Osteoblast (primary cell): ENCODE measurements around the gene RETREG2. TPM values are rescaled to one million over a fixed set of nuclear protein-coding genes. Genes with fewer than 3 reads are reported as not detected.
A peak's percentile ranks its signal among the peaks of the same experiment; 100 is the strongest.

Experiments used
- DNase-seq: peaks from one replicate; pipeline ENCODE4 v3.0.0; 2011; ENCODE audit warnings: low spot score, mixed read lengths; ENCODE audit not compliant: insufficient read length; ENCODE audit errors: missing footprints
- H2AFZ ChIP-seq: 2 replicates; pipeline ENCODE4 v1.6.0; 2011; ENCODE audit warnings: mild to moderate bottlenecking, low read length
- H3K27ac ChIP-seq: 2 replicates; pipeline ENCODE4 v1.5.1; 2011; ENCODE audit warnings: mild to moderate bottlenecking, low read depth, low read length, moderate library complexity
- H3K27me3 ChIP-seq: 2 replicates; pipeline ENCODE4 v1.6.0; 2012; ENCODE audit warnings: mild to moderate bottlenecking, control low read depth, inconsistent platforms, low read length, moderate library complexity; ENCODE audit not compliant: insufficient read depth
- H3K36me3 ChIP-seq: 2 replicates; pipeline ENCODE4 v1.5.1; 2011; ENCODE audit warnings: mild to moderate bottlenecking, low read length, control low read depth, moderate library complexity; ENCODE audit not compliant: insufficient read depth
- H3K4me1 ChIP-seq: 2 replicates; pipeline ENCODE4 v1.5.1; 2011; ENCODE audit warnings: mild to moderate bottlenecking, low read length, control low read depth, moderate library complexity; ENCODE audit not compliant: insufficient read depth
- H3K4me2 ChIP-seq: 2 replicates; pipeline ENCODE4 v1.6.0; 2011; ENCODE audit warnings: mild to moderate bottlenecking, low read length; ENCODE audit not compliant: insufficient read depth
- H3K4me3 ChIP-seq: fragments of 200-600 bp; sonication (generic); 3 replicates; pipeline ENCODE4 v1.5.1; 2012; ENCODE audit warnings: mild to moderate bottlenecking, low read length, inconsistent platforms; ENCODE audit not compliant: insufficient read depth
- H3K79me2 ChIP-seq: 2 replicates; pipeline ENCODE4 v1.6.0; 2012; ENCODE audit warnings: mild to moderate bottlenecking, low read length, control low read depth, inconsistent platforms; ENCODE audit not compliant: insufficient read depth
- H3K9me3 ChIP-seq: 2 replicates; pipeline ENCODE4 v1.5.1; 2011; ENCODE audit warnings: low read depth, low read length, control low read depth
- H4K20me1 ChIP-seq: 2 replicates; pipeline ENCODE4 v1.6.0; 2012; ENCODE audit warnings: mild to moderate bottlenecking, low read length, control low read depth; ENCODE audit not compliant: insufficient read depth
- total RNA-seq: library from RNA; depleted of rRNA; stranded (reverse); fragments of >200 nt; gene quantifications from 2 replicates; pipeline ENCODE4 v1.2.3, GENCODE V29; 2012
- TF ChIP-seq, protein P1 (sequence below): IDR thresholded peaks from 2 replicates; pipeline ENCODE4 v1.5.1; 2011; ENCODE audit warnings: mild to moderate bottlenecking, low read depth, low read length, moderate library complexity; ENCODE audit errors: extremely low read depth

Gene RETREG2
- total RNA-seq, 1 donor: 121 TPM

DNA sequence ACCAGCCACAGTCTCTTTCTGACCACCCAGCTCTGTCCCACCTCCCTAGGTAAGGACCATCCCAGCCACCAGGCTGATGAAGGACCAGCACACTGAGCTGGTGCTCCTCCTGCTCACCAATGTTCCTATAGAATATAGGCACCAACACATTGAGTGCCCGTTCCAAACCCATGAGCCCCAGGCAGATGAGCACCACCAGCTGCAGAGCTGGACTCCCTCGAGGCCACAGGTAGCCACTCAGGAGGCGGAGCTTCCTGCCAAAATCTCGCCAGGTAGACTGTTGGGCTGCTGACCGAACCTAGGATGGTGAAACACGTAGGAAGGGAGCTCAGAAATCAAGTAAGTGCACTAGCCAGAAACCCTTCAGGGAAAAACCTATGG, 38.5 kb downstream of the RETREG2 start:
- no peaks in the 10 kb centered on the region for H3K27me3 ChIP-seq
- H2AFZ ChIP-seq: no peak overlapping the region
- H3K79me2 ChIP-seq: peaks cover 3% of the 10 kb centered on the region

DNA sequence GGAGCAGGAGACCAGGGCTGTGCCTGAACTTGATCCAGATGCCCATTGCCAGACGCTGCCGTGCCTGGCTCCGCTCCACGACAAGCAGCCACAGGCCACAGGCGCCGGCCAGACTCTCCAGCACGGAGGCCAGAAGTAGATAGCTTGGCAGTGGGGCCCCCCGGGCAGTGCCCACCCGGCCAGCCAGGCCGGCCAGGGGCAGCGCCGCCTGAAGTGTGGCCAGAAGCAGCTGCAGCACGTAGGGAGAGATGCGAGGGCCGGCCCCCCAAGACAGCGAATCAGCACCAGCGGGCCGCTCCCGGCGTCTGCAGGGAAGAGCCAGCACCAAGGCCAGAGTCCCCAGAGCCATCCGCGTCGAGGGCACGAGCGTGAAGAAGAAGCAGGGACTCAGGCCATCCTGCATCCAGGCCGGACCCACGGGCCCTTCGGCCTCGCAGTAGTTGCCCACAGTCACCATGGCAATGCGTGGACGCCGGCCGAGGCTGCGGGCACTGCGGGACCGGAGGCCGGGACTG, 40.2 kb downstream of the RETREG2 start:
- Histone ChIP-seq H3K9me3 (no peaks in the 10 kb centered on the region), H2AFZ (peak overlapping the region; percentile 83), H3K4me1 (peaks cover 23% of the 10 kb centered on the region), H3K27me3 (no peaks in the 10 kb centered on the region), H3K4me2 (peak overlapping the region; percentile 80), H4K20me1 (peaks cover 4% of the 10 kb centered on the region), H3K79me2 (peaks cover 3% of the 10 kb centered on the region), H3K27ac (peak overlapping the region; percentile 51), H3K36me3 (peaks cover 54% of the 10 kb centered on the region), H3K4me3 (peak overlapping the region; percentile 75)
- TF ChIP-seq, protein P1, sequence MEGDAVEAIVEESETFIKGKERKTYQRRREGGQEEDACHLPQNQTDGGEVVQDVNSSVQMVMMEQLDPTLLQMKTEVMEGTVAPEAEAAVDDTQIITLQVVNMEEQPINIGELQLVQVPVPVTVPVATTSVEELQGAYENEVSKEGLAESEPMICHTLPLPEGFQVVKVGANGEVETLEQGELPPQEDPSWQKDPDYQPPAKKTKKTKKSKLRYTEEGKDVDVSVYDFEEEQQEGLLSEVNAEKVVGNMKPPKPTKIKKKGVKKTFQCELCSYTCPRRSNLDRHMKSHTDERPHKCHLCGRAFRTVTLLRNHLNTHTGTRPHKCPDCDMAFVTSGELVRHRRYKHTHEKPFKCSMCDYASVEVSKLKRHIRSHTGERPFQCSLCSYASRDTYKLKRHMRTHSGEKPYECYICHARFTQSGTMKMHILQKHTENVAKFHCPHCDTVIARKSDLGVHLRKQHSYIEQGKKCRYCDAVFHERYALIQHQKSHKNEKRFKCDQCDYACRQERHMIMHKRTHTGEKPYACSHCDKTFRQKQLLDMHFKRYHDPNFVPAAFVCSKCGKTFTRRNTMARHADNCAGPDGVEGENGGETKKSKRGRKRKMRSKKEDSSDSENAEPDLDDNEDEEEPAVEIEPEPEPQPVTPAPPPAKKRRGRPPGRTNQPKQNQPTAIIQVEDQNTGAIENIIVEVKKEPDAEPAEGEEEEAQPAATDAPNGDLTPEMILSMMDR: no peak
- DNase-seq: peak; percentile 98

More for the DNA sequence above, 38.5 kb downstream of the RETREG2 start:
- no peak for DNase-seq
- Histone ChIP-seq H3K4me2 (no peak overlapping the region), H3K4me3 (no peak overlapping the region), H3K36me3 (peaks cover 52% of the 10 kb centered on the region), H3K4me1 (peaks cover 23% of the 10 kb centered on the region), H4K20me1 (peaks cover 4% of the 10 kb centered on the region), H3K27ac (no peak overlapping the region), H3K9me3 (no peaks in the 10 kb centered on the region)
- TF ChIP-seq, protein P1: no peak

DNA sequence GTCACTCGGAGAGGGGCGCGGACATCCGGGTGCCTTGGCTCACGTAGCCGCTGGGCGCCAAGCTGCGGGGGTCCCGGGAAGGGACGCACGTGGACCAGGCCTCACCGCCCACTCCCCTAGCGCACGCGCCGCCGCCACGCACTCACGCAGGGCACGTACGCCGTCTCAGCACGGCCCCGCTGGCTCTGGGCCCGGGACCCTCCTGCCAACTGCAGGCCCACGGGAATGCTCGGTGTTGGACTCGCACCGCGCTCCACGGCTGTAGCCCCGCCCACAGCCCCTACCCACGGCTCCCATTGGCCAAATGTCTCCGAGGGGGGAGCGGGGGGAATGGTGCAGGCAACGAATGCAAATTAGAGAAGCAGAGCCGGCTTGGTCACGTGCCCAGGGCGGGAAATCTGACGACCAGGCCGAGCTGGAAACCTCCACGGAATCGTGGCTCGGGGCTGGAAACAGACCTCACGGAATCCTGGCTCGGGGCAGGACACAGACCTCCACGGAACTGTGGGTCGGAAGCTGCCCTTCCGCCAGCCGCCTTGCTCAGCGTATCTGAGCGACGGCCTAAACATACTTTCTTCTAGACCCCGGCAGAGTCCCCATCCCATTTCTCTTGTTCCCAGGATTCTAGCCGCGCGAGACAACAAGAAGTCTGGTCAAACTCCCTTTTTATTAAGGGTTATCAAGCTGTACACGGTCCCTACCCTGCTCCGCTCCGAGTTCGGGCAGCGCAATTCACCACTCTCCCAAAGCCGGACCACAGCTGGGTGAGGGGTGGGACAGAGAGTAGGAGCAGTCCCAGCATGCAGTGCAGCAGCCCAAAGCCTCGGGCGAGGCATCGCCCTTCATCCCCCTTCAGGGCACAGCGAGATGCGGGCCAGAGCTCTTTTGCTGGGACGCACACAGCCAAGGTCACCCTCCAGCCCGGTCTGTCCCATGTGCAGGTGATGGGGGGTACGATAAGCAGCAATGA, 40.9 kb downstream of the RETREG2 start, which contains the start of gene ABCB6:
Gene ABCB6 (minus strand): TSS at position 227 of the 970 bp plus-strand sequence. CDS start 285 bp downstream, outside the sequence.
- peaks cover 57% of the 10 kb centered on the region for H3K36me3 ChIP-seq
- H3K79me2 ChIP-seq: peaks cover 3% of the 10 kb centered on the region
- H3K4me3 ChIP-seq: peak within 1 kb of the TSS; percentile 75
- peaks cover 8% of the 10 kb centered on the region for H4K20me1 ChIP-seq
- H2AFZ ChIP-seq: peak within 1 kb of the TSS; percentile 83
- peaks cover 23% of the 10 kb centered on the region for H3K4me1 ChIP-seq
- no peaks in the 10 kb centered on the region for H3K9me3 ChIP-seq
- H3K27me3 ChIP-seq: no peaks in the 10 kb centered on the region
- TF ChIP-seq, protein P1: no peak
- DNase-seq: peak; percentile 99
- peak within 1 kb of the TSS; percentile 51 for H3K27ac ChIP-seq
- H3K4me2 ChIP-seq: peak within 1 kb of the TSS; percentile 80
